SK-N-SH treated with all-trans-retinoic acid at 6 μM for 48 hours (cell line): ENCODE results near the gene ZNF783.

ENCODE experiments used
- ARNTL ChIP-seq: fragments of 450-650 bp; formaldehyde crosslinking; IDR thresholded peaks from 2 replicates; pipeline ENCODE4 v1.5.0; 2020; ENCODE audit warnings: low read depth, mild to moderate bottlenecking, moderate library complexity, borderline replicate concordance
- CREB5 ChIP-seq: fragments of 250-450 bp; sonication (Bioruptor Pico); IDR thresholded peaks from 2 replicates; pipeline ENCODE4 v1.5.1; 2020; ENCODE audit warnings: low read depth, mild to moderate bottlenecking, moderate library complexity
- CSRNP3 ChIP-seq: fragments of 250-450 bp; sonication (Bioruptor Pico); IDR thresholded peaks from 2 replicates; pipeline ENCODE4 v1.5.1; 2021; ENCODE audit warnings: mild to moderate bottlenecking, moderate library complexity
- ESRRG ChIP-seq: fragments of 250-450 bp; sonication (Bioruptor Pico); IDR thresholded peaks from 2 replicates; pipeline ENCODE4 v1.6.1; 2021; ENCODE audit warnings: mild to moderate bottlenecking
- GLIS3 ChIP-seq: fragments of 250-450 bp; sonication (Bioruptor Pico); IDR thresholded peaks from 2 replicates; pipeline ENCODE4 v1.5.0; 2020; ENCODE audit warnings: mild to moderate bottlenecking, moderate library complexity
- ISL1 ChIP-seq: fragments of 250-450 bp; sonication (Bioruptor Pico); IDR thresholded peaks from 2 replicates; pipeline ENCODE4 v2.1.2; 2022; ENCODE audit warnings: mild to moderate bottlenecking, moderate library complexity
- OSR1 ChIP-seq: fragments of 250-450 bp; sonication (Bioruptor Pico); IDR thresholded peaks from 2 replicates; pipeline ENCODE4 v1.8.0; 2022; ENCODE audit warnings: moderate library complexity, mild to moderate bottlenecking, inconsistent platforms
- PATZ1 ChIP-seq: fragments of 250-450 bp; sonication (Bioruptor Pico); IDR thresholded peaks from 2 replicates; pipeline ENCODE4 v1.8.0; 2020; ENCODE audit warnings: mild to moderate bottlenecking, moderate library complexity, borderline replicate concordance
- TOX ChIP-seq: fragments of 250-450 bp; sonication (Bioruptor Pico); IDR thresholded peaks from 2 replicates; pipeline ENCODE4 v1.8.0; 2021; ENCODE audit warnings: mild to moderate bottlenecking, moderate library complexity, borderline replicate concordance
- TSHZ2 ChIP-seq: fragments of 250-450 bp; sonication (Bioruptor Pico); IDR thresholded peaks from 2 replicates; pipeline ENCODE4 v1.5.0; 2020; ENCODE audit warnings: mild to moderate bottlenecking, moderate library complexity
- ZNF70 ChIP-seq: fragments of 450-650 bp; formaldehyde crosslinking; IDR thresholded peaks from 2 replicates; pipeline ENCODE4 v1.5.0; 2020; ENCODE audit warnings: mild to moderate bottlenecking, moderate library complexity

- TF ChIP-seq PATZ1 (CRISPR knock-in tag) (no peak), GLIS3 (CRISPR knock-in tag) (no peak), ARNTL (CRISPR knock-in tag) (no peak), CREB5 (no peak), ZNF70 (no peak), ESRRG (CRISPR knock-in tag) (no peak), TSHZ2 (CRISPR knock-in tag) (no peak), ISL1 (CRISPR knock-in tag) (no peak), OSR1 (no peak), CSRNP3 (CRISPR knock-in tag) (no peak), TOX (CRISPR knock-in tag) (no peak)
Observed at GRCh38 chr7:149254181-149254858, 7.7 kb upstream of the ZNF783 start.
